ENCODE results near the gene PBX1.
"Not testable (repeated sequence)": the region's sequence is repeated elsewhere in the genome, so short reads cannot be mapped to it uniquely, and the experiment has no call there.

The PBX1 gene

GRCh38 chr1:164590592-164590991 lies 31.6 kb downstream of the PBX1 start:
- TF ChIP-seq ZNF274 (IDR thresholded peaks at IDR 0.05; ENCODE audit: low read depth, low read length): no peak
- no peak overlapping the region for H3K4me3 ChIP-seq (ENCODE audit: low read length)

- TF ChIP-seq ZNF274 (IDR thresholded peaks at IDR 0.05; ENCODE audit: low read depth, low read length): no peak
- no peak overlapping the region for H3K4me3 ChIP-seq (ENCODE audit: low read length)
These were observed 32.9 kb downstream of the PBX1 start for GRCh38 chr1:164591858-164592257.

GRCh38 chr1:164592634-164593033 lies 33.6 kb downstream of the PBX1 start:
- no peak overlapping the region for H3K4me3 ChIP-seq (ENCODE audit: low read length)
- TF ChIP-seq ZNF274 (IDR thresholded peaks at IDR 0.05; ENCODE audit: low read depth, low read length): no peak

GRCh38 chr1:164595212-164595611 lies 36.2 kb downstream of the PBX1 start:
- TF ChIP-seq ZNF274 (IDR thresholded peaks at IDR 0.05; ENCODE audit: low read depth, low read length): no peak

GRCh38 chr1:164596172-164596571 lies 37.2 kb downstream of the PBX1 start:
- no peak overlapping the region for H3K4me3 ChIP-seq (ENCODE audit: low read length)
- TF ChIP-seq ZNF274 (IDR thresholded peaks at IDR 0.05; ENCODE audit: low read depth, low read length): no peak

More at GRCh38 chr1:164595212-164595611, 36.2 kb downstream of the PBX1 start:
- no peak overlapping the region for H3K4me3 ChIP-seq (ENCODE audit: low read length)

GRCh38 chr1:164598719-164599118 lies 39.7 kb downstream of the PBX1 start:
- H3K4me3 ChIP-seq (ENCODE audit: low read length): no peak overlapping the region
- no peak for TF ChIP-seq ZNF274 (IDR thresholded peaks at IDR 0.05; ENCODE audit: low read depth, low read length)

GRCh38 chr1:164599272-164599671 lies 40.3 kb downstream of the PBX1 start:
- TF ChIP-seq ZNF274 (IDR thresholded peaks at IDR 0.05; ENCODE audit: low read depth, low read length): no peak
- no peak overlapping the region for H3K4me3 ChIP-seq (ENCODE audit: low read length)

- H3K4me3 ChIP-seq (ENCODE audit: low read length): no peak overlapping the region
- no peak for TF ChIP-seq ZNF274 (IDR thresholded peaks at IDR 0.05; ENCODE audit: low read depth, low read length)
These were observed 42.6 kb downstream of the PBX1 start for GRCh38 chr1:164601399-164602100.

GRCh38 chr1:164602101-164602422 lies 43.1 kb downstream of the PBX1 start:
- no peak overlapping the region for H3K4me3 ChIP-seq (ENCODE audit: low read length)
- TF ChIP-seq ZNF274 (IDR thresholded peaks at IDR 0.05; ENCODE audit: low read depth, low read length): no peak

- TF ChIP-seq ZNF274 (IDR thresholded peaks at IDR 0.05; ENCODE audit: low read depth, low read length): no peak
- H3K4me3 ChIP-seq (ENCODE audit: low read length): no peak overlapping the region
These were observed 43.6 kb downstream of the PBX1 start for GRCh38 chr1:164602480-164603093.

GRCh38 chr1:164603805-164604204 lies 44.8 kb downstream of the PBX1 start:
- not testable (repeated sequence) for H3K4me3 ChIP-seq (ENCODE audit: low read length)

GRCh38 chr1:164604541-164604940 lies 45.6 kb downstream of the PBX1 start:
- no peak overlapping the region for H3K4me3 ChIP-seq (ENCODE audit: low read length)
- no peak for TF ChIP-seq ZNF274 (IDR thresholded peaks at IDR 0.05; ENCODE audit: low read depth, low read length)

GRCh38 chr1:164605254-164606091 lies 46.5 kb downstream of the PBX1 start:
- no peak for TF ChIP-seq ZNF274 (IDR thresholded peaks at IDR 0.05; ENCODE audit: low read depth, low read length)
- no peak overlapping the region for H3K4me3 ChIP-seq (ENCODE audit: low read length)

GRCh38 chr1:164607351-164607750 lies 48.4 kb downstream of the PBX1 start:
- no peak overlapping the region for H3K4me3 ChIP-seq (ENCODE audit: low read length)
- TF ChIP-seq ZNF274 (IDR thresholded peaks at IDR 0.05; ENCODE audit: low read depth, low read length): no peak

GRCh38 chr1:164608651-164609057 lies 49.7 kb downstream of the PBX1 start:
- no peak overlapping the region for H3K4me3 ChIP-seq (ENCODE audit: low read length)
- no peak for TF ChIP-seq ZNF274 (IDR thresholded peaks at IDR 0.05; ENCODE audit: low read depth, low read length)
